GM19099 (cell line): Measurements from ENCODE around the gene ST6GAL2.

Experiments
- POLR2A ChIP-seq: IDR thresholded peaks from 3 replicates; pipeline ENCODE4 v1.6.1; 2011; ENCODE audit warnings: low read depth; ENCODE audit not compliant: insufficient read length; ENCODE audit errors: extremely low read depth

ST6GAL2 gene

DNA sequence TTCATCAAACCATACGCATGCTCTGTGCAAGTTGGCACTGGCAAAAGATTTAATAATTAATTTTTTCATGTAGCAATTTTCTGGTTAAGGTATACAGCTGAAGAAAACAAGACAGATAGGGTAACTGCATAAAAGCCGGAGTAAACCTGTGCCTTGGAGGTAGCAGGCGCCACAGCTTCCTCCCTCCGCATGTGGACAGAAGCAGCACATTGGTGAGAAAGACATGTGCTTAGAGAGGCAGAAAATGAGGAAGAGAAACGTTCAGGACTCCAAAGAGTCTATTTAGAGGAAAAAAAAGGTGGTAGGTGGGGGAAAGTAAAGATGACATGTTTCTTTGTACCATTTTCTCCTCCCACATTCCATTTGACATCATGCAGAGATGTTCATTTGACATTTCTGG, 9.3 kb downstream of the ST6GAL2 start:
- TF ChIP-seq POLR2A, result no peak

DNA sequence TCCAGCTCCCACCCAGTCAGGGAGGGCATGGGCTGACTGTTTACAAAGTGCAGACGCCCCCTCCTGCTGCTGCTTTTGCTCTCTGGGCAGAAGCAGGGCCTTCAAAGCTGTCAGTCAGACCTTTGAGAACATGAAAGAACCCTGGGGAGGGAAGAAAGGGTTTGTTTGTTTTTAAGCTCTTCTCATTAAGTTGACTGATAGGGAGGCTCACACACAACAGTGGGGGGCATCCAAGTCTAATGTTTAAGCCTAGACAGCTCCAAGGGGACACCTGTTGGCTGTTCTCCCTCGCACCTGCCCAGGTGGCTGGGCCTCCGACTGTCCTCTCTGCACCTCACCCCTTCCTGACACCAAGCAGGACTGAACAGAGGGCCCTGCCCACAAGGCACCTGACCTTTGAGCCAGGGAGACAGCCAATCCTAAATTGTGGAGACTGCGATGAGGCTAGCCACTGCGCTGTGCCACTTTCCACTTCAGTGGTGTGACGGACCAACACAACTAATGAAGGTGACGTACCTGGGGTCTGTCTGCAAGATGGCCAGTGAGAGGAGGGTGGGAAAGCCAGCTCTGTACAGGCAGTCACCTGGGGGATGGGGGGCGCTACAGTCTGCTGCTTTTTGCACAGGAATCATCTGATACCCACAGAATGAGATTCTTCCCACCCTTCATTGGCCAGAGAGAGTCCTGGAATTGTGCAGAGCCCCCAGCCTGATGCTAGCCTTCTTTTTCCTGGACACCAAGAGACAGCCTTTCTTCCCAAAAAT, 16.3 kb downstream of the ST6GAL2 start:
- no peak for TF ChIP-seq POLR2A

DNA sequence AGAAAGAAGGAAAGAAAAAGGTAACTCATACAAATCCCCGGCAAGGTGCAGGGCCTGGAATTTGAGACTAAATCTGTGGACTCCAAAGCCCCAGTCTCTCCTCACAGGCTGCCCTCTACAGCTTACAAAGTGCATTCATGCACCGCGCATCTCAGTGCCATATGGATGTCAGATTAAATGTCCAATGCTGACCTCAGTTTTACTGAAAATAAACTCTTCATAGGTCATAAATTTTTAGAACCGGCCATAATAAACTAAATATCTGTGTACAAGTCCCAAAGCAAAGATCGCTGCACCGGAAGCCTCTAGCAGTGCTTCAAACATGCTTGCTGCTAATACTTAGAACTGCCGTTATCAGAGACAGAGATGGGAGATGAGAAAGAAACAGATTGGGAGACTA, 17.7 kb downstream of the ST6GAL2 start:
- no peak for TF ChIP-seq POLR2A

DNA sequence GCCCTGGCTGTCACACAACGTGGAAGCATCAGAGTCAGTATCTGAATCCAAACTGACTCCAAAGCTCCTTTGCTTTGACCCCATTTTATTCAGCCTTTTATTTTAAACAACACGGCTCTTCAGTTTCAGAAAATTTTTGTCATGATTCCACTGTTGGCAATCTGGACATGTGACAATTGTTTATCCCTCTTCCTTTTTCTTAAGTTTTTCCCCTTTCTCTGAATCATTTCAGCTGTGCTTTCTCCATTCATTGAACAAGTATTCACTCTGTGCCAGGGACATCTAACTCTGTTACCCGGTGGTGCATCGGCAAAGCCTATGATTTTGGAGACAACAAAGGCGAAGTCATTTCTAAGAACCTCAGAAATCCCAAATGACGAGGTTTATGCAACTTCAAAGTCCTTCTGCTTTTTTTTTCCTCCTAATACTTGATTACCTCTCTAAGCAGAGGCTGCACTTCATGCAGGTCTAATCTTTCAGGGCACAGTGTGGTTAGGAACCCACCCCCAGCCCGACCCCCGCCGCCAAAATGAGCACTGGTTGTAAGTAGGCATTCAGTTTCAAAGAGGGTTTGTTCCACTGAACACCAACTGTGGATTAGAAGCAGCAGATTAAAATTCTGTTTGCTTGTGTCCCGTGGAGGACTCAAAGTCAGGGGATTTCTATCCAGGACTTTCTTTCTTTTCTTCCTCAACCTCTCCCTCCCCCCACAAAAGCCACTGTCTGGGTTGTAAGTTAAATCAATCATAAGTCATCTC, 18.6 kb downstream of the ST6GAL2 start:
- TF ChIP-seq POLR2A, result no peak

DNA sequence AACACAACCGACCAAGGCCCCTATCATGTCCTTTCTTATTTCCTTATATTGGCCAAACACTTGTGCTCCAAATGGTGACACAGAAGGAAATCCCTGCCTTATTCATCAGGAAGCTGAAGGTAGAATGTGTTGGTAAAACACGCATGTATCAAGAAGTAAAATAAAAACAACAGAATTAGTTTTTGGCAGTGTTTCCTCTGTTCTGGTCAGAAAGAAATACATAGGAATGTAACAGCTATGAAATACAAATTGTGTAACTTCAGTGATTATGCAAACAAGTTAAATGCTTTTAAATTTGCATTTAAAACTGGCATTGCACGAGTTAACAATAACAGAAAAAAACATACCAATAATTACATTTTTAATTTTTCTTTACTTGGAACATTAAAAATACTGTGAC, 19.3 kb downstream of the ST6GAL2 start:
- TF ChIP-seq POLR2A, result no peak

DNA sequence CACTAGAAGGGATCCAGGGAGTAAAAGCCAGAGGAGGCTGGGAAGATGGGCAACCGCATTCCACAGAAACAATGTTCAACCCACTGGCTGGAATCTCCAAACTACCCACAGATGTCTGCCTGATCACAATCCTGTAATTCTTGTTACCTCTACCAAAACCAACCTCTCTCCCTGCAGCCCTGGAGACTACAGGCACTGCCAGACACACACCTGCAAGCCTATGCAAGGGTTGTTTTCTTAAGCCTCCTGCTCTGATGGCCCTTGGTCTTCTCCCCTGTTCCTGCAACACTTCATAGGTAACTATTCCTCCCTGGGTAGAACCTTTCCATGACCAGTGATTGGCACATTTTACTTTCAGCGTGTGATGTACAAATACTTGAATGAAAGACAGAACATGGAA, 21.9 kb downstream of the ST6GAL2 start:
- no peak for TF ChIP-seq POLR2A

DNA sequence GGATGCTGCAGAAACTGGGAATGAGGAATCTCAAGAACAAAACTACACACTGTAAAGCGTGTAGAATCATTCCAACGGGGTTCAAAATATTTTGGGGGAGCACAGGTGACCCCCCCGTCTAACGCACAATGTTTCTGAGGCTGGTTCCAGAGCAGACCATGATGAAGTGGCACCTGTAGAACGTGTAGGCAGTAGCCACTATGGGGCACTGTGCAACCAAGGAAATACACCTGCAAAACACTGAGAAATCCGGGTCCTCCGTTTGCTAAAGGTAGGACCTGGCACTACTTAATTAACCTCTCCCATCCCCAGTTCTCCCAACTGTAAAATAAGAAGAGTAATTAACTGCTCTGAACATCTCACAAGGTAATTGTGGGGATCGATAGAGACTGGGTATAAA, 22.6 kb downstream of the ST6GAL2 start:
- no peak for TF ChIP-seq POLR2A

DNA sequence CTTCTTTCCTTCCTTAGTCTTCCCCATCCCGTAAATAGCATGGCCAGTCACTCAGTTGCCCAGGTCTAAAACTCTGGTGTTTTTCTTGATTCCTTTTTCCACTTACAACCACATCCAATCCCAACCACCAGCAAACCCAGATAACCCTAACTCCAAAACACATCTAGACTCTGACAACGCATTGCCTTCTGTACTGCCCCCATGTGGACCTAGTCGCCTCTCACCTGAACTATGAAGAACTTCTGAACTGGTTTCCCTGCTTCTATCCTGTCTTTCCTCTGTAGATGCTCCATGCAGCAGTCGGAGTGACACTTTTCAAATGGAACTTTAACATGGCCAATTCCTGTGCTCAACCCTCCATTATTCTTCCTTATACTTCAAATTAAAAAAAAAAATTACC, 26.5 kb downstream of the ST6GAL2 start:
- no peak for TF ChIP-seq POLR2A

DNA sequence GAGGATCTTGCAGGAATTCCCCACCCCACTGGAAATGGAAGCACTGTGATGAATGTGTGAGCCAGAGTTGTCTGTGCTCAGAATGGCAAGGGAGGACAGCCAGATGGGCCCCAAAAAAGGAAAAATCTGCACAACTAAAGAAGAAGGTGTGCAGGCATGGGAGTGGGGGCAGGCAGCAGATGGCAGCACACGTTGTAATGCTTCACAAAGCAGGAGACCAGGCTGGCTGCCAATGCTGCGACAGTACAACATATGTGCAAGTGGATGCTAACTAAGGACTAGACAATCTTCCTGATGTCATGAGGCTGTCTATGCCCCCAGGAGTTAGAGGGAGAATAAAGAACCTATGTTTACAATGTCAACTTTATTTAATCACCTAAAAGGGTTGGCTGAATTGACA, 27.2 kb downstream of the ST6GAL2 start:
- TF ChIP-seq POLR2A, result no peak

DNA sequence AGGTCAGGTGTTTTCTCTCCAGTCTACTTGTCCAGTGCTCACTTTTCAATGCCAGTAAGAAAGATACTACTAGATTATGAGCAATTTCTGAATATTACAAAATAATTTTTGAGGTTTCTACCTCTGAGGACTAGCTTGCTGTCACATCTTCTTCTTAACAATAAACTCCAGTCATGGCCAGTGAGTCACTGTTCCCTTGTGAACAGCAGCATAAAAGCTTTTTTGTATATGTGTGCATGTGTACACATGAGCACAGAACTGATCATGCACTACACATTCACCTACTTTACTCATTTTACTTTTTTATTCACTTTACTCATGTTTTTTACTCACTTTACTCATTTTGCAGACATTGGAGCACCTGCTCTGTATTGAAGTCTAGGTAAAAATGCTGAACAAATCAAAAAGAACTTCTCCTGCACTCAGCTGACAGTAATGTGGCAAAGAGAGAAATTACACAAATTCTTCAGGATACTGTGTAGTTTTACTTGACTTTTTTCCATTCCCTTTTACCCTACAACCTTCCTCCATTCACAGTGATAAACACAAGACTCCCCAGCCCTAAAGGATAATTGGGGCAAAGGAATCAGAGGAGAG, 28.0 kb downstream of the ST6GAL2 start:
- no peak for TF ChIP-seq POLR2A

DNA sequence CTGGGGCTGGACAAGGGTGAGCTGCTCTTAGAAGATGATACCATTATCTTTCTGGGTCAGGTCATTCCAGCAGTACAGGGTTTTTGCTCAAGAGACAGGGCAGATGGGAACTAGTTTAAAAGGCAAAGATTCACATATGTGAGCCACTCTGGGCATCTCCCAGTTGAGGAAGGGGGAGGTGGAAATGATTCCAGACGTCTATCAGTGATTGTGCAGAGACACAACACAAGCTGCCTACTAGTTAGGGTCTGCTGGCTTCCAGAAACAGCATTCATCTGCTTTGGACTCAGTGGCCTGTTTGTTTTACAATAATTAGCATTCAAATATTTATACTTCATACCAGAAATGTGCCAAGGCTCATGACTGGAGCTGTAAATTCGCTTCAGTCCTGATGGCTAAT, 32.3 kb downstream of the ST6GAL2 start:
- no peak for TF ChIP-seq POLR2A

DNA sequence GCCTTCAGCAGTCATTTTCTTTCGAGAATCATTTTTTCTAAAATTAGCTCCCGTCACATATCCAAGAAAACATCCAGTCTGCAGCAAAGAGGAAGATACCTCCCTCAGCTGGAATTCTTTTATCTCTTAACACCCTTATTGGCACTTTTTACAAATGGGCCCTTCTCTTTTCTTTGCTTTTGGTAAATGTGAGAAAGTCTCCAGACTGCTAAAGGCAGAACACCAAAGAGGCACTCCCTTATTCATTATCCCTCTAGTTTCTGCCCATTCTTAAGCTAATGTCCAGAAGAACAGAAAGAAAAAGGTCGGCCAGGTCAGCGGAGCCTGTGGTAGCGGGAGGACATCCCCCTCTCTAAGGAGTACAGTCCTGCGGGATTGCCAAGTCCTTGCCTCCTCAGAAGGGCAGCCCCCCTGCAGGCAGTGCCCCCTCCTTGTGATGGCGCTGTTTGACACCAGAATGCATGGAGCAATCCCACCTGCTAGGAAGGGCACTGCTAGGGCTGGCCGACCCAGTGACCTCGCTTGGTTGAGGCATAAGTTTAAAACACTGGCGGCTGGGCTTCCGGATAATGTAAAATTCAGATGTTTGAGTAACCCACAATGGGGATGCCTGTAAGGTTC, 34.0 kb downstream of the ST6GAL2 start:
- TF ChIP-seq POLR2A, result no peak

DNA sequence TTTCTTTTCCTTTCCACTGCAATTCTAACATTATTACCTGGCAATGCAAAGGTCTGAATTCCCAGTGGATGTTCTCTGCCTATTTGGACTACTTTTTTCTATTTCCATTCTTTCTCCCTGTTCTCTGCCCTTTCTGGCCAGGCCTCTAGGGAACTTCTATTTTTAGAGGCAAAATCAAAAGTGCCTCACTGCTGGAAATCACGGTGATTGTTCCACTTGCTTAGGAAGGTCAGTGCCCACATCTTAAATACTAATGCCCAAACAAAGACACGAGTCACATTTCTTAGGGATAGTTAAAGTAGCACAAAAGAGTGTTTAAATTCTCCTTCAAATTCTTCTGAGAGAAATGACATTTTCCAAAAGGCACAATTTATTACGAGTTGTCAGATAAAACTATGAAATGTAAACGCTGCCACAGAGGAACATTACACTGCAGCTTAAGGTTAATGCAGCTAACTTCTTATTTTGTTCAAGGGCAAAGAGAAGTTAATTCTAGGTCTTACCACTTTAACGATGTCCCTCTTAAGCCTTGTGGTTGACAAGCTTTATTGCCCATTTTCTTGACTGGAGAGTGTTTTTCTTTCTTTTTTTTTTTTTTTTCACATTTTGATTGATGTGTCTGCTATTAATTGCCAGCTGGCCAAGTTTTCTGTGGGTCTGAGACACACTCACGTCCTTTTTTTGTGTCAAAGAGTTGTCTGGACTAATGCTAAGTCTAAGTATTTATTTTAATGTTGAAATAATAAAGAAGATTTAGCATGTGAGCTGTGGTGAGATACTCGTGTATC, 34.7 kb downstream of the ST6GAL2 start:
- no peak for TF ChIP-seq POLR2A

DNA sequence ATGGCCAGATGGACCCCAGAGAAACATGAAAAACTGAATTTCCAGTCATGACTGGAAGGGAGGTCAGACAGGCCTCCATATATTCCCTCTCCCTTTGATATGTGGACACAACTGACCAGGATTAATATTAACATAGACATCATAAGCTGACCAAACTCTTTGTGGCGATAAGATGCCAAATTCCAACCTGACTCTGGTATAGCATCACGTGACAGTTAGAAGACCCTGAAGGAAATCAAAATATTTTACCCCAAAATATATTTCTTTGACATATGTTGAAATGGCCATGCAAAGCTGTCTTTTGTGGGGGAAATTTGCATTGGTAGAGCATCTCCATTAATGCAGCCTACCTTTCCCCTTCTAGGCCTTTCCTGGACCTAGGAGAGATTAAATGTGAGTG, 36.7 kb downstream of the ST6GAL2 start:
- no peak for TF ChIP-seq POLR2A

DNA sequence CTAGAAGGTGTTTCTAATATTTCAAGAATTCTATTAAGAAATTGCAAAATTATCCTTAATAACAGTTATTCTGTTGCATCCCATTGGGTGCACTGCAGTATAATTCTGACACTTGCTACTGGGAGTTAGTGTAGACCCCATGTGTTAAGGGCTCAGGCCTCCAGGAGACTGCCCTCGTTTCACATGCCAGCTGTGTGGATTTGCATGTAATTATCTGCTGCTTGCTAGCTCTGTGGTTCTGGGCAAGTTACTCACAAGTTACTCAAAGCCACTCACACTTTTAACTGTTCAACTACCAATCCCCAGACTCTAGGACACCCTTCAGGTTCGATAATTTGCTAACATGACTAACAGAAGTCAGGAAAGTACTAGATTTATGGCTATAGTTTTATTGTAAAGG, 38.6 kb downstream of the ST6GAL2 start:
- TF ChIP-seq POLR2A, result no peak
